Effector memory CD4-positive, alpha-beta T cell (primary cell): ENCODE results near the gene CENPO.

ENCODE experiments used
- DNase-seq, 3 donors: peaks; one replicate each; pipeline ENCODE4 v3.0.0-alpha.2; 2020
- H3K27ac ChIP-seq: 2 replicates; pipeline ENCODE4 v1.7.0; 2013; ENCODE audit warnings: mild to moderate bottlenecking, low read length, moderate library complexity; ENCODE audit not compliant: insufficient read depth, poor library complexity, severe bottlenecking
- H3K27me3 ChIP-seq: replicated peaks from 2 replicates; pipeline ENCODE4 v1.7.0; 2013; ENCODE audit warnings: mild to moderate bottlenecking, low read length; ENCODE audit not compliant: insufficient read depth, control insufficient read depth, poor library complexity, severe bottlenecking
- H3K36me3 ChIP-seq: 2 replicates; pipeline ENCODE4 v1.7.0; 2013; ENCODE audit warnings: mild to moderate bottlenecking, low read length, moderate library complexity; ENCODE audit not compliant: control insufficient read depth, insufficient read depth
- H3K4me1 ChIP-seq: 2 replicates; pipeline ENCODE4 v1.7.0; 2013; ENCODE audit warnings: low read length, mild to moderate bottlenecking; ENCODE audit not compliant: control insufficient read depth, insufficient read depth, poor library complexity, severe bottlenecking
- H3K4me3 ChIP-seq: 2 replicates; pipeline ENCODE4 v1.7.0; 2013; ENCODE audit warnings: low read length, low read depth, mild to moderate bottlenecking; ENCODE audit not compliant: insufficient read depth, poor library complexity, severe bottlenecking
- H3K9me3 ChIP-seq: 2 replicates; pipeline ENCODE4 v1.7.0; 2013; ENCODE audit warnings: mild to moderate bottlenecking, low read length, moderate library complexity; ENCODE audit not compliant: control insufficient read depth
- total RNA-seq, 3 donors: gene quantifications; one replicate each; lab custom pipeline; 2026; lab: John Stamatoyannopoulos, UW

CENPO gene
- 2.3 to 7.0 (median 4.5) reads per million in 3 donors for total RNA-seq

- Histone ChIP-seq H3K27me3 (no peaks in the 10 kb centered on the region), H3K36me3 (no peaks in the 10 kb centered on the region), H3K4me1 (peaks cover 4% of the 10 kb centered on the region), H3K27ac (peak within 1 kb of the TSS; percentile 96), H3K4me3 (peak within 1 kb of the TSS; percentile 97), H3K9me3 (no peaks in the 10 kb centered on the region)
- peak; percentile 85 to 91 (median 91) for DNase-seq
Observed at GRCh38 chr2:24792874-24793760, at the start of gene CENPO, which contains the start of gene PTRHD1. Gene CENPO, plus strand, starts transcription at chr2:24793425. Its CDS starts 495 bp downstream, at chr2:24793920. Gene PTRHD1, minus strand, starts transcription at chr2:24793391. Its CDS starts 14 bp downstream, at chr2:24793377.

- Histone ChIP-seq H3K27me3 (no peaks in the 10 kb centered on the region), H3K9me3 (no peaks in the 10 kb centered on the region), H3K4me1 (no peaks in the 10 kb centered on the region), H3K36me3 (peaks cover 12% of the 10 kb centered on the region), H3K4me3 (no peak overlapping the region), H3K27ac (no peak overlapping the region)
- DNase-seq: no peak
Observed at GRCh38 chr2:24743924-24744323, 49.3 kb upstream of the CENPO start.

DNA sequence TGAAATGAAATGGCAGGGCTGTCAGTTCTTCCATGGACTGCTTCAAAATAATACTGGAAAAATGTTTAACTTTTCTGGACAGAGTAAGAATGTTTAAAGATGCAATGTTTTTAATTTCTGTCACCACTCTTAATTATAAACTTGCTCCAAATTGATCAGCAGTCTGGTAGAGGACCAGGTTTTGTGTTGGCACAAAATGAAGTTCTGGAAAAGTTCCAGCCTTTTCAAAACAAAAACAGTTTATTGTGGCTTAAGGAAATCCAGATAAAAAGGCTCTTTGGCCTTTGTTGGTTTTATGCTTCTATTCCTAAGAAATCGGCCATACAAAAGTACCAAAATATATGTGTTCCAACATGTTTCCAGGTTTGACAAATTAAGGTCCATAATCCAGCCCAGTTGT lies 48.9 kb upstream of the CENPO start:
- Histone ChIP-seq H3K36me3 (peaks cover 12% of the 10 kb centered on the region), H3K27ac (no peak overlapping the region), H3K9me3 (no peaks in the 10 kb centered on the region), H3K4me3 (no peak overlapping the region), H3K27me3 (no peaks in the 10 kb centered on the region), H3K4me1 (no peaks in the 10 kb centered on the region)
- DNase-seq: no peak

DNA sequence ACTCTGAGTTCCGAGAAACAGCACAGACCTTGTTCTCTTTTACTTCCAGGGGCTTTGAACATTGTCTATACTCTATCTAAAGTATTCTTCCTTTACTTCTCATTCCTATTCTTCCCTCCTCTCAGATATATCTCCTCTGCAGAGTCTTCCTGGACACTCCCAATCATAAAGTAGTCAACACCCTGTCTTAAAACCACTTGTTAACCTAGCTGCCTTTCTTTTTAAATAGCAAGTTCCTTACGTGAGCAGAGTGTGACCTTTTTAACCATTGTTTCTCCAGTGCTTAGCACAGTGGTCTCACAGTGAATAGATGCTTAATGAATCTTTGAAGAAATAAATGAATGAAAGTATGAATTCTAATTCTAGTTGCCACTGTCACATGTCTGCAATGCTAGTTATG lies 47.4 kb upstream of the CENPO start:
- H3K9me3 ChIP-seq: no peaks in the 10 kb centered on the region
- H3K4me3 ChIP-seq: no peak overlapping the region
- no peaks in the 10 kb centered on the region for H3K27me3 ChIP-seq
- no peak for DNase-seq
- H3K4me1 ChIP-seq: no peaks in the 10 kb centered on the region
- no peak overlapping the region for H3K27ac ChIP-seq
- peaks cover 12% of the 10 kb centered on the region for H3K36me3 ChIP-seq

DNA sequence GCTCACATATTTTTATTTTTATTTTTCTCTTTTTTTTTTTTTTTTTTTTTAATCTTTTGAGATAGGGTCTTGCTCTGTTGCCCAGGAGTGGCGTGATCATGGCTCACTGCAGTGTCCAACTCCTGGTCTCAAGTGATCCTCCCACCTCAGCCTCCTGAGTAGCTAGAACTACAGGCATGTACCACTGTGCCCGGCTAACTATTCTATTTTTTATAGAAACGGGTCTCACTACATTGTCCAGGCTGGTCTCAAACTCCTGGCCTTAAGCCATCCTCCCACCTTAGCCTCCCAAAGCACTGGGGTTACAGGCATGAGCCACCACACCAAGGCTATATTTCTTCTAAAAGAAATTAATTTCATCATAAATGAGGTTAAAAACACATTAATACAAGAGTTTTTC lies 45.9 kb upstream of the CENPO start:
- Histone ChIP-seq H3K27ac (no peak overlapping the region), H3K36me3 (peaks cover 13% of the 10 kb centered on the region), H3K4me1 (no peaks in the 10 kb centered on the region), H3K9me3 (no peaks in the 10 kb centered on the region), H3K4me3 (no peak overlapping the region), H3K27me3 (no peaks in the 10 kb centered on the region)
- no peak for DNase-seq

- peaks cover 16% of the 10 kb centered on the region for H3K36me3 ChIP-seq
- no peaks in the 10 kb centered on the region for H3K9me3 ChIP-seq
- H3K4me3 ChIP-seq: no peak overlapping the region
- H3K27me3 ChIP-seq: no peaks in the 10 kb centered on the region
- H3K27ac ChIP-seq: no peak overlapping the region
- H3K4me1 ChIP-seq: no peaks in the 10 kb centered on the region
- DNase-seq: no peak
Observed at GRCh38 chr2:24749069-24749691, 44.0 kb upstream of the CENPO start.

GRCh38 chr2:24754985-24755705 lies 38.1 kb upstream of the CENPO start:
- no peak overlapping the region for H3K4me3 ChIP-seq
- H3K4me1 ChIP-seq: no peaks in the 10 kb centered on the region
- H3K9me3 ChIP-seq: no peaks in the 10 kb centered on the region
- DNase-seq: no peak
- H3K27me3 ChIP-seq: no peaks in the 10 kb centered on the region
- no peak overlapping the region for H3K27ac ChIP-seq
- peaks cover 45% of the 10 kb centered on the region for H3K36me3 ChIP-seq

DNA sequence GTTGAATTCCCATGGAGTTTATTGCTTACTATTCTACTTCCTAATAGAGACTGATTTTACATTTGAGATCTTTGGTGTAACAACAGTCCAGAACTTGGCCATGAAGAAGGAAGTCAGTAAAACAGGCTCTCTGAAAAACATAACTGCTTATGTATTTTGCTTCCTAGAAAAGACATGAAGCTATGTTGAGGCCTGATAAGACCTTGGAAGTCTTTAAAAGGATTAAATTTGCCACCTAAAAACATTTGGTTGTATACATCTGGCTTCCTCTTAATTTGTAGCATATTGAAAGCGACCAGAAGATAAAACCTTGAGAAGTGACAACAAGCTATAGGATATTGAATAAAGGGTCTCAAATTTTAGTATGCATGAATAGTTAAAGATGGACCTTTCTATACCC lies 36.4 kb upstream of the CENPO start:
- H3K4me1 ChIP-seq: no peaks in the 10 kb centered on the region
- peaks cover 42% of the 10 kb centered on the region for H3K36me3 ChIP-seq
- DNase-seq: no peak
- H3K27ac ChIP-seq: no peak overlapping the region
- no peaks in the 10 kb centered on the region for H3K9me3 ChIP-seq
- no peaks in the 10 kb centered on the region for H3K27me3 ChIP-seq
- H3K4me3 ChIP-seq: no peak overlapping the region

DNA sequence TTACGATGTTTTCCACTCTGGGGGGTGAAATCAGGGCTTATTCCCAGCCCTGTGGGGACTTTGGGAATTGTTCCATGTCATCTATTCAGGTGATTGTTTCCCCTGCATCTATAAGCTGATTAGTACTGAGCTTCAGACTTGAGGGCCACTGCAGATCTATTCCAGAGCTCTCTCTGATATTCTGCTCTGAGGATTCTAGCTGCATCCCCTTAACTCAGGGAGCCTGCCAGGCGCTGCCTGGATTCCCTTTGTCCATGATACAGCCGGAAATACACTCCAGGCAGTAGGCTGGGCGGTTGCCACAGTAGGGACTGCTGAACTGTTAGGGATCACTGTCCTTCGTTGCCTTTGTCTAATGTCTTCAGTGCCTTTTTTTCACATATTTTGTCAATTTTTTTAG lies 31.4 kb upstream of the CENPO start:
- Histone ChIP-seq H3K9me3 (no peaks in the 10 kb centered on the region), H3K27ac (no peak overlapping the region), H3K4me3 (no peak overlapping the region), H3K36me3 (peaks cover 27% of the 10 kb centered on the region), H3K27me3 (no peaks in the 10 kb centered on the region), H3K4me1 (no peaks in the 10 kb centered on the region)
- DNase-seq: no peak
